Uterus (tissue), 2 donors: Measurements from ENCODE around the gene CLEC2D.
"Not testable (repeated sequence)": the region's sequence is repeated elsewhere in the genome, so short reads cannot be mapped to it uniquely, and the experiment has no call there.

Experiments used
- CTCF ChIP-seq, 4 experiments: fragments of 200-600 bp in 2 of 4; fragments of 450-650 bp in 2 of 4; sonication (generic) in 2 of 4; IDR thresholded peaks; one replicate each; pipeline ENCODE4 v1.5.1; 2016 to 2019; ENCODE audit warnings: antibody characterized with exemption in 4 of 4, mild to moderate bottlenecking in 2 of 4, moderate library complexity in 1 of 4
- POLR2A ChIP-seq, 2 donors: fragments of 450-650 bp; IDR thresholded peaks; one replicate each; pipeline ENCODE4 v1.6.1; 2016; ENCODE audit warnings: antibody characterized with exemption in 2 of 2, mild to moderate bottlenecking in 1 of 2, moderate library complexity in 1 of 2

GRCh38 chr12:9682949-9683348 is 13.4 kb downstream of the CLEC2D start:
- TF ChIP-seq CTCF, POLR2A (IDR thresholded peaks at IDR 0.05): not testable (repeated sequence)
